Measurements from ENCODE around the gene PPHLN1. TPM values are rescaled to one million over a fixed set of nuclear protein-coding genes. Genes with fewer than 3 reads are reported as not detected.

Gene PPHLN1
- total RNA-seq, 2 experiments from 2014 or later, result 100 to 105 TPM

GRCh38 chr12:42380733-42381132 lies 54.8 kb downstream of the PPHLN1 start:
- peaks cover 27% of the 10 kb centered on the region for H3K36me3 ChIP-seq (ENCODE audit: insufficient read depth, low read length)
- ChIA-PET CTCF (no interaction called here), POLR2A (no interaction called here)
- no peaks in the 10 kb centered on the region for H3K27me3 ChIP-seq (ENCODE audit: control insufficient read depth in 1 of 2, insufficient read depth in 2 of 2, low read length in 2 of 2)
- ATAC-seq (ENCODE audit: poor library complexity), result no peak
- TF ChIP-seq, protein P1, sequence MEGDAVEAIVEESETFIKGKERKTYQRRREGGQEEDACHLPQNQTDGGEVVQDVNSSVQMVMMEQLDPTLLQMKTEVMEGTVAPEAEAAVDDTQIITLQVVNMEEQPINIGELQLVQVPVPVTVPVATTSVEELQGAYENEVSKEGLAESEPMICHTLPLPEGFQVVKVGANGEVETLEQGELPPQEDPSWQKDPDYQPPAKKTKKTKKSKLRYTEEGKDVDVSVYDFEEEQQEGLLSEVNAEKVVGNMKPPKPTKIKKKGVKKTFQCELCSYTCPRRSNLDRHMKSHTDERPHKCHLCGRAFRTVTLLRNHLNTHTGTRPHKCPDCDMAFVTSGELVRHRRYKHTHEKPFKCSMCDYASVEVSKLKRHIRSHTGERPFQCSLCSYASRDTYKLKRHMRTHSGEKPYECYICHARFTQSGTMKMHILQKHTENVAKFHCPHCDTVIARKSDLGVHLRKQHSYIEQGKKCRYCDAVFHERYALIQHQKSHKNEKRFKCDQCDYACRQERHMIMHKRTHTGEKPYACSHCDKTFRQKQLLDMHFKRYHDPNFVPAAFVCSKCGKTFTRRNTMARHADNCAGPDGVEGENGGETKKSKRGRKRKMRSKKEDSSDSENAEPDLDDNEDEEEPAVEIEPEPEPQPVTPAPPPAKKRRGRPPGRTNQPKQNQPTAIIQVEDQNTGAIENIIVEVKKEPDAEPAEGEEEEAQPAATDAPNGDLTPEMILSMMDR (IDR thresholded peaks at IDR 0.05), result no peak
- H3K4me1 Mint-ChIP-seq (ENCODE audit: low read depth), result peaks cover 48% of the 10 kb centered on the region
- no peak overlapping the region for H3K27ac ChIP-seq (ENCODE audit: low read depth in 1 of 2, low read length in 2 of 2)
- no peaks in the 10 kb centered on the region for H3K9me3 Mint-ChIP-seq
- intact Hi-C loops (cut with DNase I, micrococcal nuclease), result no loop called here
- no peak overlapping the region for H3K4me3 ChIP-seq (ENCODE audit: low read length)
- no peaks in the 10 kb centered on the region for H3K9me3 ChIP-seq (ENCODE audit: control insufficient read depth in 1 of 2, insufficient read depth in 1 of 2, low read length in 2 of 2)
- no peaks in the 10 kb centered on the region for H3K27me3 Mint-ChIP-seq
- DNase-seq, result no peak
- H3K4me1 ChIP-seq (ENCODE audit: insufficient read depth, low read length), result no peaks in the 10 kb centered on the region
- no peak overlapping the region for H3K27ac Mint-ChIP-seq
- H3K4me3 Mint-ChIP-seq, result no peak overlapping the region
- H3K36me3 Mint-ChIP-seq (ENCODE audit: low read depth), result peaks cover 94% of the 10 kb centered on the region

DNA sequence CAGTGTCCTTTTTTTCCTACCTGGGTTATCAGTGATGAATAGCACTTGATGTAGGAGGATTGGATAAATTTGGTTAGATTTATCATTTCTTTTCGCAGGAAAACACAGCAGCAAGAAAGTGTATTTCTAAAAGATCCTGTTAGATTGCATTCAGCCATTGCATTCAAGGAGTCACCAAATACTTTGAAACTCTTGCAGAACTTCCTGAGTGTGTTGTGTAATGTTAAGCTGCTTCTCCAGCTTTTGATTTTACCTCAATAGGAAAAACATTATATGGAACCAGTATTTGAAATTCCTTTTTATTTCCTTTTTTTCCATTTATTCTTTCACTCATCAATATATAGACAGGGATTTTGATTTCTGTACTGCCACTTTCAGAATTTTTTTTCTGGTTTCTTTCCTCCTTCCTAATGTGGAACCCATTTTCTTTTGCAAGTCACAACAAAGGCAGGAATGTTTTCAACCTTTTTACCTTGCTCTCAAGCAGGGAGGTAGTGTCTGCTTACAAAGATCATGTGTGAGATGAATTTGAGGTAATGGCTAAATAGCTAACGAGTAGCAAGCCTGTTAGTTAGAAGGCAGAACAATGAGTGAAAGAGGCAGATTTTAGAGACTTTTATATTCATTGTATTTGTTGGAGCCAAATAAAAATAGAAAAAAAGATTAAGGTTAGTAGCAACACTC lies 56.2 kb downstream of the PPHLN1 start:
- intact Hi-C loops (cut with DNase I, micrococcal nuclease), result no loop called here
- ChIA-PET POLR2A (no interaction called here), CTCF (no interaction called here)
- no peak overlapping the region for H3K27ac ChIP-seq (ENCODE audit: low read depth in 1 of 2, low read length in 2 of 2)
- Mint-ChIP-seq H3K27ac (no peak overlapping the region), H3K4me1 (ENCODE audit: low read depth) (peaks cover 50% of the 10 kb centered on the region), H3K9me3 (no peaks in the 10 kb centered on the region), H3K36me3 (ENCODE audit: low read depth) (peaks cover 92% of the 10 kb centered on the region), H3K27me3 (no peaks in the 10 kb centered on the region), H3K4me3 (no peak overlapping the region)
- no peaks in the 10 kb centered on the region for H3K4me1 ChIP-seq (ENCODE audit: insufficient read depth, low read length)
- DNase-seq, result no peak
- TF ChIP-seq, protein P1 (IDR thresholded peaks at IDR 0.05), result no peak
- peaks cover 14% of the 10 kb centered on the region for H3K36me3 ChIP-seq (ENCODE audit: insufficient read depth, low read length)
- H3K9me3 ChIP-seq (ENCODE audit: control insufficient read depth in 1 of 2, insufficient read depth in 1 of 2, low read length in 2 of 2), result no peaks in the 10 kb centered on the region
- H3K27me3 ChIP-seq (ENCODE audit: control insufficient read depth in 1 of 2, insufficient read depth in 2 of 2, low read length in 2 of 2), result no peaks in the 10 kb centered on the region
- H3K4me3 ChIP-seq (ENCODE audit: low read length), result no peak overlapping the region
- ATAC-seq (ENCODE audit: poor library complexity), result no peak

- H3K27ac Mint-ChIP-seq, result no peak overlapping the region
- Histone ChIP-seq H3K4me1 (ENCODE audit: insufficient read depth, low read length) (no peaks in the 10 kb centered on the region), H3K36me3 (ENCODE audit: insufficient read depth, low read length) (peaks cover 28% of the 10 kb centered on the region), H3K9me3 (ENCODE audit: control insufficient read depth in 1 of 2, insufficient read depth in 1 of 2, low read length in 2 of 2) (no peaks in the 10 kb centered on the region), H3K4me3 (ENCODE audit: low read length) (no peak overlapping the region), H3K27ac (ENCODE audit: low read depth in 1 of 2, low read length in 2 of 2) (no peak overlapping the region), H3K27me3 (ENCODE audit: control insufficient read depth in 1 of 2, insufficient read depth in 2 of 2, low read length in 2 of 2) (no peaks in the 10 kb centered on the region)
- ChIA-PET POLR2A (interaction anchor here (0.6 kb wide), 1 partner anchor 83 kb away, joined by 3 read pairs; no protein-coding TSS in a partner anchor), CTCF (no interaction called here)
- no peak overlapping the region for H3K4me3 Mint-ChIP-seq
- DNase-seq (no peak), ATAC-seq (ENCODE audit: poor library complexity) (no peak)
- no peaks in the 10 kb centered on the region for H3K27me3 Mint-ChIP-seq
- peaks cover 50% of the 10 kb centered on the region for H3K4me1 Mint-ChIP-seq (ENCODE audit: low read depth)
- no peaks in the 10 kb centered on the region for H3K9me3 Mint-ChIP-seq
- intact Hi-C loops (cut with DNase I, micrococcal nuclease), result no loop called here
- TF ChIP-seq, protein P1 (IDR thresholded peaks at IDR 0.05), result no peak
- peaks cover 96% of the 10 kb centered on the region for H3K36me3 Mint-ChIP-seq (ENCODE audit: low read depth)
Observed at GRCh38 chr12:42385326-42385841, 59.4 kb downstream of the PPHLN1 start.

Data from CD4-positive, alpha-beta T cell (primary cell).